Adrenal gland (tissue), 19 donors: ENCODE results near the gene ZNF454. TPM values are rescaled to one million over a fixed set of nuclear protein-coding genes. Genes with fewer than 3 reads are reported as not detected.

Source experiments
- DNase-seq, 7 donors: peaks; one replicate each; pipeline ENCODE4 v3.0.0-alpha.2; 2019 to 2020
- H3K27ac ChIP-seq, 5 donors: fragments of 200-600 bp; sonication (generic) in 4 of 5; 1 replicate in 3 of 5; 2 replicates in 2 of 5; pipeline versions ENCODE4 v1.5.1 to v1.8.0; 2016 to 2020; ENCODE audit warnings: mild to moderate bottlenecking in 1 of 5
- H3K27me3 ChIP-seq: fragments of 200-600 bp; 2 replicates; pipeline ENCODE4 v1.8.0; 2021
- H3K36me3 ChIP-seq, 2 donors: fragments of 200-600 bp; replicated peaks in 1 of 2; 1 replicate in 1 of 2; 2 replicates in 1 of 2; pipeline versions ENCODE4 v1.5.1 to v1.8.0; 2018 to 2022
- H3K4me1 ChIP-seq, 2 donors: fragments of 200-600 bp; replicated peaks in 1 of 2; 1 replicate in 1 of 2; 2 replicates in 1 of 2; pipeline versions ENCODE4 v1.5.1 to v1.8.0; 2018 to 2021
- H3K4me3 ChIP-seq, 4 donors: fragments of 200-600 bp; sonication (generic) in 3 of 4; one replicate each; pipeline ENCODE4 v1.5.1; 2016 to 2018
- H3K9me3 ChIP-seq, 3 donors: fragments of 200-600 bp; sonication (generic) in 1 of 3; replicated peaks in 1 of 3; 1 replicate in 2 of 3; 2 replicates in 1 of 3; pipeline versions ENCODE4 v1.5.1 to v1.8.0; 2016 to 2021
- CTCF ChIP-seq, 6 experiments: fragments of 450-650 bp in 4 of 6; fragments of 200-600 bp in 2 of 6; sonication (generic) in 1 of 6; IDR thresholded peaks; 1 replicate in 5 of 6; 2 replicates in 1 of 6; pipeline versions ENCODE4 v1.5.1 to v1.8.0; 2016 to 2021; ENCODE audit warnings: antibody characterized with exemption in 6 of 6, mild to moderate bottlenecking in 2 of 6, moderate library complexity in 1 of 6
- POLR2A ChIP-seq, 2 donors: fragments of 450-650 bp; IDR thresholded peaks; one replicate each; pipeline ENCODE4 v1.6.1; 2017; ENCODE audit warnings: antibody characterized with exemption in 2 of 2, mild to moderate bottlenecking in 2 of 2, moderate library complexity in 1 of 2
- WGBS, 4 donors: extraction: QIAGEN DNeasy Blood & Tissue Kit in 2 of 4; methylation state at CpG; one replicate each; pipeline versions ENCODE4 v1.1.5 to v1.1.7; 2013 to 2017; 5-methylcytosine and 5-hydroxymethylcytosine counted together
- intact Hi-C, 2 donors: fragments of 100-400 bp; cut with DNase I; formaldehyde crosslinking; loops; one replicate each; pipeline versions ENCODE4 v1.14.1 to v1.15.0; 2022 to 2023
- long read RNA-seq, 10 donors: library from polyadenylated mRNA in 3 of 10; unstranded in 2 of 10; stranded (forward) in 1 of 10; transcript quantifications; one replicate each; pipeline ENCODE4 v2.0.0 and lab custom pipeline, GENCODE V29; 2021 to 2026
- polyA plus RNA-seq, 3 donors: library from polyadenylated mRNA; stranded (reverse); fragments of 200-250 nt in 2 of 3; fragments of 350-450 nt in 1 of 3; fragmentation: Illumina TruSeq in 1 of 3; extraction: RNeasy Lipid Tissue Mini Kit (QIAGEN cat#74804) in 1 of 3; gene quantifications; one replicate each; pipeline ENCODE4 v1.2.3, GENCODE V29; 2013 to 2014
- total RNA-seq, 9 donors: library from RNA; depleted of rRNA in 4 of 9; stranded (reverse); fragments of >200 nt in 4 of 9; fragments of 120-200 nt in 1 of 9; fragmentation: NEBNext Ultra II Directional in 1 of 9; extraction: Animal tissue kit (Norgen Biotek cat#: 25700) in 1 of 9; gene quantifications; one replicate each; pipeline versions ENCODE4 v1.1.0 to v1.2.4, GENCODE V29; 2013 to 2023
- donor health status: healthy with polysubstance abuse.
- donor health status: Bipolar disorder and iron deficiency.
- donor health status: DM: yes; HTN: yes; CAD: no.
- donor health status: DM: no; HTN: no; CAD: no.
- donor health status: DM: no; HTN: no; CAD: no.
- donor health status: DM: yes; HTN: yes; CAD: no.

The ZNF454 gene
- total RNA-seq (1 to 10 TPM in 8 of 9 donors, under 1 TPM in 1; 0.54 to 2.2 (median 1.3) TPM), polyA plus RNA-seq (1 to 10 TPM in 1 of 3 donors, under 1 TPM in 2; 0.67 to 2.0 (median 0.90) TPM)
- long read RNA-seq, donor 1 = 0 reads
- long read RNA-seq, donor 2 = 0 reads
- long read RNA-seq, donor 3 = 0 reads
- long read RNA-seq, donor 4 = 0 reads
- long read RNA-seq, donor 5, partial matches to known transcripts = 0 of 1 reads
- long read RNA-seq, donor 5, other reads (novel, unspliced or antisense) = 1 of 1 reads
- long read RNA-seq, donor 6, partial matches to known transcripts = 0 of 1 reads
- long read RNA-seq, donor 6, other reads (novel, unspliced or antisense) = 1 of 1 reads
- long read RNA-seq, donor 7 = 0 reads
- long read RNA-seq, donor 8 = 0 reads
- long read RNA-seq, donor 9 = 0 reads
- long read RNA-seq, donor 10 = 0 reads

GRCh38 chr5:178940569-178941360 is at the start of gene ZNF454:
Gene ZNF454 (plus strand): TSS chr5:178941198. CDS start chr5:178942792, 1,594 bp downstream.
- H3K36me3 ChIP-seq = no peaks in the 10 kb centered on the region
- no peaks in the 10 kb centered on the region for H3K27me3 ChIP-seq
- peak within 1 kb of the TSS in 2 of 5 donors; percentile 56 to 76 for H3K27ac ChIP-seq
- TF ChIP-seq CTCF (IDR thresholded peaks at IDR 0.05) (no peak), POLR2A (IDR thresholded peaks at IDR 0.05) (peak in 1 of 2 donors; percentile 16)
- peak within 1 kb of the TSS in 1 of 4 donors; percentile 57 for H3K4me3 ChIP-seq
- WGBS, 4 donors = 1 to 5% (median 3%) methylated on average over 25 to 69 of the region's 69 CpGs
- no peaks in the 10 kb centered on the region for H3K4me1 ChIP-seq
- H3K9me3 ChIP-seq = peaks cover 0 to 44% (median 0%) of the 10 kb centered on the region in 3 donors
- peak; percentile 71 to 94 (median 79) for DNase-seq
- intact Hi-C loops = loop anchor here in 1 of 2 donors (10.0 kb wide), 1 partner anchor 134 kb away; no protein-coding TSS in a partner anchor

- Histone ChIP-seq H3K27me3 (no peaks in the 10 kb centered on the region), H3K4me3 (peak within 1 kb of the TSS in 2 of 4 donors; percentile 81 to 89), H3K36me3 (no peaks in the 10 kb centered on the region), H3K9me3 (no peaks in the 10 kb centered on the region), H3K27ac (peak within 1 kb of the TSS in 3 of 5 donors; percentile 38 to 74 (median 65)), H3K4me1 (no peaks in the 10 kb centered on the region)
- intact Hi-C loops = no loop called here
- peak in 1 of 2 donors; percentile 34 for TF ChIP-seq POLR2A (IDR thresholded peaks at IDR 0.05)
- TF ChIP-seq CTCF (IDR thresholded peaks at IDR 0.05) = no peak
- DNase-seq = peak; percentile 35 to 62 (median 45)
- 2 to 9% (median 4%) methylated on average over 11 to 79 of the region's 79 CpGs for WGBS, 4 donors
Observed at GRCh38 chr5:178895615-178896571, 45.1 kb upstream of the ZNF454 start, which contains the start of gene ZFP2. Gene ZFP2 (plus strand): TSS chr5:178895913. CDS start chr5:178931314, 35,401 bp downstream.

GRCh38 chr5:178899289-178899688 is 41.7 kb upstream of the ZNF454 start:
- no peak overlapping the region for H3K4me3 ChIP-seq
- no peak for TF ChIP-seq CTCF (IDR thresholded peaks at IDR 0.05)
- TF ChIP-seq POLR2A (IDR thresholded peaks at IDR 0.05) = no peak
- no peak overlapping the region for H3K27ac ChIP-seq
- H3K4me1 ChIP-seq = no peaks in the 10 kb centered on the region
- H3K36me3 ChIP-seq = no peaks in the 10 kb centered on the region
- WGBS, 4 donors = 68 to 87% (median 81%) methylated on average over 5 of the region's 5 CpGs
- no peak for DNase-seq
- no peaks in the 10 kb centered on the region for H3K9me3 ChIP-seq
- H3K27me3 ChIP-seq = no peaks in the 10 kb centered on the region
- intact Hi-C loops = no loop called here
